ENCODE results near the gene SPEG. TPM values are rescaled to one million over a fixed set of nuclear protein-coding genes. Genes with fewer than 3 reads are reported as not detected.

Gene SPEG
- total RNA-seq, 1 experiment from 2014 or later, result 56.6 TPM

- CTCF ChIA-PET, result interaction anchor here (0.6 to 4.7 kb wide), 5 partner anchors 17 to 123 kb away, joined by 3 to 109 read pairs (median 8); partner anchors contain the start of gene DNPEP
- RAD21 ChIA-PET (ENCODE audit: low non-redundant PET in 1 of 2, low total read pairs in 2 of 2, uncharacterized antibody in 2 of 2, unreplicated experiment in 2 of 2), result interaction anchor here (0.7 to 1.0 kb wide), 2 partner anchors 94 to 125 kb away, joined by 3 to 4 read pairs; partner anchors contain the start of gene GMPPA (in 1 of the 2)
- no peaks in the 10 kb centered on the region for H3K79me2 ChIP-seq (ENCODE audit: insufficient read depth, low read length)
- H3K27me3 ChIP-seq (ENCODE audit: insufficient read depth, low read length), result no peaks in the 10 kb centered on the region
- H3K9ac ChIP-seq (ENCODE audit: low read length), result no peak overlapping the region
- H3K4me2 ChIP-seq (ENCODE audit: low read length), result no peak overlapping the region
- no peaks in the 10 kb centered on the region for H3K36me3 ChIP-seq (ENCODE audit: control insufficient read depth in 1 of 2, insufficient read depth in 2 of 2, low read length in 2 of 2)
- peaks cover 10 to 41% of the 10 kb centered on the region in 2 experiments for H3K4me1 ChIP-seq (ENCODE audit: control insufficient read depth in 1 of 2, insufficient read depth in 2 of 2, low read length in 2 of 2)
- no peaks in the 10 kb centered on the region for H3K9me3 ChIP-seq (ENCODE audit: control insufficient read depth in 1 of 2, insufficient read depth in 1 of 2, low read depth in 1 of 2, low read length in 2 of 2)
- no peak for ATAC-seq
- BruUV-seq (replicated peaks), result no TSS peak
- H4K20me1 ChIP-seq (ENCODE audit: insufficient read depth), result no peaks in the 10 kb centered on the region
- H3K9me2 ChIP-seq (ENCODE audit: insufficient read depth), result no peaks in the 10 kb centered on the region
- DNase-seq (ENCODE audit: low read depth, low spot score), result no peak
- POLR2A ChIA-PET, result interaction anchor here (0.6 kb wide), 1 partner anchor 71 kb away, joined by 3 read pairs; no protein-coding TSS in a partner anchor
- TF ChIP-seq POLR2A (IDR thresholded peaks at IDR 0.05; ENCODE audit: borderline replicate concordance, extremely low read depth, insufficient read depth, insufficient read length) (no peak), EZH2phosphoT487 (IDR thresholded peaks at IDR 0.05; ENCODE audit: borderline replicate concordance) (no peak), CEBPB (IDR thresholded peaks at IDR 0.05; ENCODE audit: low read depth) (no peak), CBX3 (IDR thresholded peaks at IDR 0.05; ENCODE audit: low read depth) (no peak), ATF3 (IDR thresholded peaks at IDR 0.05) (no peak), ZNF274 (IDR thresholded peaks at IDR 0.05; ENCODE audit: low read depth, low read length) (no peak), SIN3A (IDR thresholded peaks at IDR 0.05; ENCODE audit: low read depth) (no peak), SRF (IDR thresholded peaks at IDR 0.05; ENCODE audit: low read depth) (no peak), REST (IDR thresholded peaks at IDR 0.05; ENCODE audit: low read depth) (no peak), SP1 (IDR thresholded peaks at IDR 0.05; ENCODE audit: low read depth) (no peak), RAD21 (IDR thresholded peaks at IDR 0.05; ENCODE audit: low read depth) (no peak), EZH2 (IDR thresholded peaks at IDR 0.05) (no peak), ZBTB33 (IDR thresholded peaks at IDR 0.05; ENCODE audit: extremely low read depth, insufficient replicate concordance, low read length) (no peak), JUND (IDR thresholded peaks at IDR 0.05) (no peak)
- H3K27ac ChIP-seq (ENCODE audit: low read depth, low read length), result no peak overlapping the region
- no peak overlapping the region for H2AFZ ChIP-seq (ENCODE audit: low read depth, low read length, poor library complexity, severe bottlenecking)
- H3K4me3 ChIP-seq (replicated peaks in 1 of 2; ENCODE audit: low read depth in 1 of 2, low read length in 2 of 2), result no peak overlapping the region
- intact Hi-C loops (cut with micrococcal nuclease), result loop anchor here (10.0 kb wide), 1 partner anchor 240 kb away; no protein-coding TSS in a partner anchor
Observed at GRCh38 chr2:219404954-219405353, 29.7 kb upstream of the SPEG start.
